Karpas-422 (cell line): Measurements from ENCODE around the gene PHF12. TPM values are rescaled to one million over a fixed set of nuclear protein-coding genes. Genes with fewer than 3 reads are reported as not detected.

ENCODE experiments used
- DNase-seq: peaks from one replicate; pipeline ENCODE4 v3.0.0-alpha.2; 2015
- H2AFZ ChIP-seq: fragments of 200-600 bp; sonication (generic); 2 replicates; pipeline ENCODE4 v1.6.1; 2014; ENCODE audit warnings: antibody characterized with exemption, low read length, mixed read lengths
- H3K27ac ChIP-seq: fragments of 200-600 bp; sonication (generic); 2 replicates; pipeline ENCODE4 v1.5.1; 2014; ENCODE audit warnings: mild to moderate bottlenecking, low read length, moderate library complexity
- H3K27me3 ChIP-seq: fragments of 200-600 bp; sonication (generic); 2 replicates; pipeline ENCODE4 v1.6.1; 2014; ENCODE audit warnings: low read length, mixed read lengths
- H3K36me3 ChIP-seq: fragments of 200-600 bp; sonication (generic); 2 replicates; pipeline ENCODE4 v1.6.1; 2014; ENCODE audit warnings: low read length, mixed read lengths; ENCODE audit not compliant: insufficient read depth
- H3K4me1 ChIP-seq: fragments of 200-600 bp; sonication (generic); 2 replicates; pipeline ENCODE4 v1.6.1; 2014; ENCODE audit warnings: mild to moderate bottlenecking, low read length, mixed read lengths
- H3K4me2 ChIP-seq: fragments of 200-600 bp; sonication (generic); 2 replicates; pipeline ENCODE4 v1.6.1; 2014; ENCODE audit warnings: low read length, low read depth, mild to moderate bottlenecking; ENCODE audit not compliant: poor library complexity, severe bottlenecking
- H3K4me3 ChIP-seq: fragments of 200-600 bp; sonication (generic); 2 replicates; pipeline ENCODE4 v1.5.1; 2014; ENCODE audit warnings: mild to moderate bottlenecking, antibody characterized with exemption, low read length, mixed read lengths
- H3K79me2 ChIP-seq: fragments of 200-600 bp; sonication (generic); 2 replicates; pipeline ENCODE4 v1.6.1; 2014; ENCODE audit warnings: mild to moderate bottlenecking, low read length, mixed read lengths
- H3K9ac ChIP-seq: fragments of 200-600 bp; sonication (generic); 2 replicates; pipeline ENCODE4 v1.6.0; 2014; ENCODE audit warnings: low read length
- H3K9me2 ChIP-seq: fragments of 200-600 bp; sonication (generic), shearing (Covaris generic); replicated peaks from 2 replicates; pipeline ENCODE4 v1.6.0; 2014; ENCODE audit warnings: mild to moderate bottlenecking, low read length, moderate library complexity; ENCODE audit not compliant: insufficient read depth
- H3K9me3 ChIP-seq: fragments of 300-700, 200-600 bp; sonication (generic); 2 replicates; pipeline ENCODE4 v1.6.1; 2014; ENCODE audit warnings: low read length, mixed read lengths
- H4K20me1 ChIP-seq: fragments of 200-600 bp; sonication (generic); 2 replicates; pipeline ENCODE4 v1.6.1; 2014; ENCODE audit warnings: mild to moderate bottlenecking, antibody characterized with exemption, low read length, low read depth; ENCODE audit not compliant: insufficient read depth
- total RNA-seq: library from RNA; depleted of rRNA; stranded (reverse); fragments of >200 nt; shearing (Covaris generic); gene quantifications from 2 replicates; pipeline ENCODE4 v1.2.3, GENCODE V29; 2014; ENCODE audit warnings: low replicate concordance

PHF12 gene
- total RNA-seq, 1 experiment from 2014 or later = 38.3 TPM

DNA sequence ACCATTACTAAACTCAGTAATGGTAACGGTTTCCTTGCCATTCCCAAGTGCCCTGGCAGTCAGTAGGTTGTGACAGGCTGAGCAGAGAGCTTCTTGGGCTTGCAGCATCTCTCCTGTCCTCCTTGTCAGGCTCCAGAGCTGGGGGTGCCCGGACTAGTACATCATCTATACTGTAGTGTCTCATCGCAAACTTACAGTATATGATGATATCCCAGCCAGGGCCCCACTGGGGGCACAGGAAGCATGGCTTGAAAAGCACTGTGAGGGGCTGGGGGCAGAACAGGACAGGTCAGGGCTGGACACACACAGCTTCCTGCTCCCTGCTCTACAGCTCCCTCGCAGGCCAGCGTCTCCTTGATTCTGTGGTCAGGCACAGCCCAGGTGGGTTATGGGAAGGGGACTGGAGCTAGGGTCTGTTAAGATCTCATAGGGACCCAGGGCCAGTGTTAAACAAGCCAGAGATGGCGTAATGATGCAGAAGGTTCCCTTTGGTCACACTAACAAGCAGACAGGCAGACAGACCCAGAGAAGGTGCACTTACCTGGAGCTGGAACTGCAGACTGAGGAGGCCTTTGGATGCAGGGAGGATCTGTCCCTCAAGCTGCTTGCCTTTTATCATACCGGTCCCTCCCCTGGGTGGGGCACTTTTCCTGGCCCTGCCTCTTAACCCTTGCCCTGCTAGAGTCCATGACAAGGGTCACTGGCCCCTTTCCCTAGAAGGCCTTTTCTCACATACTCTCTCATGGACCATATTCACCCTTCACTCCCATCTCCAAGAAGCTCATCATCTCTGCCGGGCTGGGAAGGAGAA, 89.7 kb downstream of the PHF12 start:
- Histone ChIP-seq H3K4me2 (no peak overlapping the region), H3K4me3 (no peak overlapping the region), H3K9me3 (no peaks in the 10 kb centered on the region), H4K20me1 (no peaks in the 10 kb centered on the region), H3K36me3 (peaks cover 7% of the 10 kb centered on the region; the same call in 1 of the 2 replicates), H3K27ac (no peak overlapping the region), H3K79me2 (no peaks in the 10 kb centered on the region), H3K9ac (no peak overlapping the region), H3K9me2 (no peaks in the 10 kb centered on the region), H3K27me3 (no peaks in the 10 kb centered on the region), H3K4me1 (peaks cover 6% of the 10 kb centered on the region), H2AFZ (no peak overlapping the region)
- no peak for DNase-seq

DNA sequence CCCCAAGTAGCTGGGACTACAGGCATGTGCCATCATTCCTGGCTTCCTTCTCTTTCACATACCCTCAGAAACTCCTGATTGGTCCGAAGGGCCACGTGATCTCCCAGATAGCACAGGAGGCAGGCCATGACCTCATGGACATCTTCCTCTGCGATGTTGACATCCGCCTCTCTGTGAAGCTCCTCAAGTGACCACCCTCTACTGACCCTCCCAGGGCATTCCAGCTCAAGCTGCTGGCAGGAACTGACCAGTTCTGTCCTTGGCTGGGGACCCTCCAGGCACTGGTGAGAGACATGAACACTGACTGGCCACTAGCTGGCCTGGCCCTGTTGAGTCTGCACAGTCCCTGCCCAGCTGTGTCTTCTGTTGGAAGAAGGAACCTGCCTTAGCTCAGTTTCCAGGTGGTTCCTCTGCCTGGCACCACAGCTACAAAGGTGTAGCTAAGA, 90.9 kb downstream of the PHF12 start:
- H2AFZ ChIP-seq = no peak overlapping the region
- DNase-seq = no peak
- no peaks in the 10 kb centered on the region for H3K9me3 ChIP-seq
- no peak overlapping the region for H3K4me3 ChIP-seq
- H3K27ac ChIP-seq = no peak overlapping the region
- H3K4me2 ChIP-seq = no peak overlapping the region
- H3K9ac ChIP-seq = no peak overlapping the region
- H3K79me2 ChIP-seq = peaks cover 10% of the 10 kb centered on the region
- H4K20me1 ChIP-seq = no peaks in the 10 kb centered on the region
- H3K27me3 ChIP-seq = no peaks in the 10 kb centered on the region
- H3K4me1 ChIP-seq = peaks cover 10% of the 10 kb centered on the region
- no peaks in the 10 kb centered on the region for H3K9me2 ChIP-seq
- peaks cover 10% of the 10 kb centered on the region; the same call in 1 of the 2 replicates for H3K36me3 ChIP-seq

DNA sequence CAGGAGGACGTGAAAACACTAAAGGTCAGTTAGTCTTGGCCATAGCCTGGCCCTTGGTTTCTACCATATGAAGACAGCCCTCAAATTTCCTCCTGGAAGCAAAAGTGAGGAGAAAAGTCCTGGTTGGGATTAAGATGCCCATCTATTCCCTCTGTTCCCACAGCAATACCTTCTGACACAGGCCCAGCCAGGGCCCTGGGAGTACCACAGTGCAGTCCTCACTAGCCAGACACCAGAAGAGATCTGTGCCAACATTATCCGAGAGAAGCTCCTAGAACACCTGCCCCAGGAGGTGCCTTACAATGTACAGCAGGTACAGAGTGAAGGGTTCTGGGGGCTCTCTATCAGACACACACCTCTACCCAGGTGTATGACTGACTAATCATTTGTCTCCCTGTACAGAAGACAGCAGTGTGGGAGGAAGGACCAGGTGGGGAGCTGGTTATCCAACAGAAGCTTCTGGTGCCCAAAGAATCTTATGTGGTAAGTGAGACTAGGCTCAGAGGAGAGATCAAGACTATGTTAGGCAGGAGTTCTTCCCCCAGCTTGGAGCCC, 92.4 kb downstream of the PHF12 start:
- no peaks in the 10 kb centered on the region for H4K20me1 ChIP-seq
- no peak overlapping the region for H3K9ac ChIP-seq
- no peak overlapping the region for H3K27ac ChIP-seq
- H3K4me2 ChIP-seq = no peak overlapping the region
- peaks cover 10% of the 10 kb centered on the region; the same call in 1 of the 2 replicates for H3K36me3 ChIP-seq
- no peak overlapping the region for H3K4me3 ChIP-seq
- no peak overlapping the region for H2AFZ ChIP-seq
- H3K9me2 ChIP-seq = no peaks in the 10 kb centered on the region
- peaks cover 17% of the 10 kb centered on the region for H3K4me1 ChIP-seq
- H3K79me2 ChIP-seq = peaks cover 15% of the 10 kb centered on the region
- no peak for DNase-seq
- H3K9me3 ChIP-seq = no peaks in the 10 kb centered on the region
- no peaks in the 10 kb centered on the region for H3K27me3 ChIP-seq

DNA sequence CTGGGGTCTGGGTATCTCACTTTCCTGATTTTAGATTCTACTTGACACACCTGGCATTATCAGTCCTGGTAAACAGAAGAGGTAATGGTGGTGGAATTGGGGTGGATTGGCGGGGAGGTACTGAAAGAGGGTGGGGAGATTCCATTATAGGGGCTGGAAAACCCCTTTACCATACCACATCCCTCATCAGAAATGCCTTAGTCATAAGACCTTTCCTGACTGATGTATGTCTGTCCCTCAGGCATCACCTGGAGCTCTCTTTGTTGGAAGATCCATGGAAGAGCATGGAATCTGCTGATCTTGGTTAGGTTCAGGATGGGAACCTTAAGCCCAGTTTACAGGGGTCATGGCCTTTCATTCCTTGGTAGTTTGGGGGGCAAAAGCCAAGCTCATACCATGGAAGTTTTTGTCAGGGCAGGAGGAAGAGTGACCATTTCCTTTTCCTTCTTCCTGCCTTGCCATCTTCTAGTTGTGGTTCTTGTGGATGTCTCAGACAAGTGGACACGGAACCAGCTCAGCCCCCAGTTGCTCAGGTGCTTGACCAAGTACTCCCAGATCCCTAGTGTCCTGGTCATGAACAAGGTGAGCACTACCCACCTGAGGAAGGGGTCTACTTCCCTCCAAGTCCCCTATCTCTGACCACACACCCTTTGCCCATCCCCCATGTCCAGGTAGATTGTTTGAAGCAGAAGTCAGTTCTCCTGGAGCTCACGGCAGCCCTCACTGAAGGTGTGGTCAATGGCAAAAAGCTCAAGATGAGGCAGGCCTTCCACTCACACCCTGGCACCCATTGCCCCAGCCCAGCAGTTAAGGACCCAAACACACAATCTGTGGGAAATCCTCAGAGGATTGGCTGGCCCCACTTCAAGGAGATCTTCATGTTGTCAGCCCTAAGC, 93.2 kb downstream of the PHF12 start:
- H3K4me3 ChIP-seq = no peak overlapping the region
- H3K4me2 ChIP-seq = no peak overlapping the region
- no peak overlapping the region for H3K27ac ChIP-seq
- H3K36me3 ChIP-seq = peaks cover 10% of the 10 kb centered on the region; the same call in 1 of the 2 replicates
- H3K4me1 ChIP-seq = peaks cover 17% of the 10 kb centered on the region
- no peaks in the 10 kb centered on the region for H3K9me2 ChIP-seq
- H3K9me3 ChIP-seq = no peaks in the 10 kb centered on the region
- no peak overlapping the region for H2AFZ ChIP-seq
- peaks cover 15% of the 10 kb centered on the region for H3K79me2 ChIP-seq
- no peaks in the 10 kb centered on the region for H3K27me3 ChIP-seq
- no peak overlapping the region for H3K9ac ChIP-seq
- no peaks in the 10 kb centered on the region for H4K20me1 ChIP-seq
- DNase-seq = no peak

DNA sequence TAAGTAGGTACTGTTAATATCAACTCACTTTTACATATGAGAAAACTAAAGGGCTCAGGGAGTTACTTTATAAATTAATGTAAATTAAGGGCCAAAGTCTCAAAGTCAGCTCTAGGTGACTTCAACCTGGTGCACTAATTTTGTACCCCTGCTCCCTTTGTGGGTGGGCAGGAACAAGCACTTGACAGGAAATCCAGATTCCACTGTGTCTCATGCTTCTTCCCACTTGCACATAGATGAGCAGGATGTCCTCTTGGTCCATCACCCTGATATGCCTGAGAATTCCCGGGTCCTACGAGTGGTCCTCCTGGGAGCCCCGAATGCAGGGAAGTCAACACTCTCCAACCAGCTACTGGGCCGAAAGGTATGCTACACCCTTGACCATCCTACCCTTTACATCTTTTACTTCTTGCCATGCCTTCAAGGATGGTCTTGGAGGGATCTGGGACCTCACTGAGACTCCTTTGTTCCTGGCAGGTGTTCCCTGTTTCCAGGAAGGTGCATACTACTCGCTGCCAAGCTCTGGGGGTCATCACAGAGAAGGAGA, 95.2 kb downstream of the PHF12 start:
- Histone ChIP-seq H3K4me1 (peaks cover 17% of the 10 kb centered on the region), H3K9me2 (no peaks in the 10 kb centered on the region), H3K27ac (no peak overlapping the region), H3K79me2 (peaks cover 15% of the 10 kb centered on the region), H4K20me1 (no peaks in the 10 kb centered on the region), H2AFZ (no peak overlapping the region), H3K36me3 (peaks cover 10% of the 10 kb centered on the region; the same call in 1 of the 2 replicates), H3K4me2 (peak overlapping the region; percentile 96), H3K9ac (peak overlapping the region; percentile 74), H3K27me3 (no peaks in the 10 kb centered on the region), H3K9me3 (no peaks in the 10 kb centered on the region), H3K4me3 (peak overlapping the region; percentile 80)
- no peak for DNase-seq

DNA sequence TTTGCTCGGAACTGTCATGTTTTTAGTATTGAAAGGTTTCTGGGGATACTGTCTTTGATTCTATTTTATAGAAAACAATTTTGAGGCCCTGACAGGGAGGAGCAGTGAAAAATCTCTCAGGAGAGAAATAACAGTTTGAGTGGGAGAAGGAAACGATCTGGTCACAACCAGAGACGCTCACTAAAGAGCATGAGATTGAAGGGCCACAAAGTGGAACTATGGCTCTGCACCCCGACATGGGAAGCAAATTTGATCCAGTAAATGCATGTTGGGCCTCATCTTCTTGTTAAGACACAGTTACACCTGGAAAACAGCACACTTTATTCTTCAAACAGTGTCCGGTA, 96.0 kb downstream of the PHF12 start:
- no peak overlapping the region for H3K27ac ChIP-seq
- H4K20me1 ChIP-seq = no peaks in the 10 kb centered on the region
- peak overlapping the region; percentile 96 for H3K4me2 ChIP-seq
- DNase-seq = no peak
- peaks cover 17% of the 10 kb centered on the region for H3K4me1 ChIP-seq
- H3K9me2 ChIP-seq = no peaks in the 10 kb centered on the region
- peak overlapping the region; percentile 74 for H3K9ac ChIP-seq
- H3K79me2 ChIP-seq = peaks cover 15% of the 10 kb centered on the region
- no peaks in the 10 kb centered on the region for H3K9me3 ChIP-seq
- peak overlapping the region; percentile 80 for H3K4me3 ChIP-seq
- H2AFZ ChIP-seq = peak overlapping the region; percentile 49; the same call in 1 of the 2 replicates
- no peaks in the 10 kb centered on the region for H3K27me3 ChIP-seq
- H3K36me3 ChIP-seq = peaks cover 10% of the 10 kb centered on the region; the same call in 1 of the 2 replicates
